HL-60/S4 treated with phorbol 12-myristate 13-acetate at 8.2 ng/mL for 4 days and 3 days (cell line): ENCODE data around the gene ANLN.

ENCODE experiments used
- in situ Hi-C: fragments of 300-500 bp; cut with MboI; formaldehyde crosslinking; loops from 2 replicates; pipeline ENCODE4 v1.15.0; 2022; ENCODE audit warnings: low sequenced_read_pairs

The ANLN gene

GRCh38 chr7:36407636-36408550, 18.2 kb downstream of the ANLN start:
- in situ Hi-C loops = no loop called here

GRCh38 chr7:36408589-36408988, 18.9 kb downstream of the ANLN start:
- in situ Hi-C loops = no loop called here

GRCh38 chr7:36409180-36409579, 19.5 kb downstream of the ANLN start:
- in situ Hi-C loops = no loop called here

- in situ Hi-C loops = no loop called here
These were observed 25.5 kb downstream of the ANLN start for GRCh38 chr7:36415144-36415543.

- in situ Hi-C loops = no loop called here
These were observed 26.6 kb downstream of the ANLN start for GRCh38 chr7:36416251-36416650.

GRCh38 chr7:36420307-36420706, 30.6 kb downstream of the ANLN start:
- in situ Hi-C loops = no loop called here

GRCh38 chr7:36422072-36422471, 32.4 kb downstream of the ANLN start:
- in situ Hi-C loops = no loop called here

GRCh38 chr7:36423633-36424032, 34.0 kb downstream of the ANLN start:
- in situ Hi-C loops = no loop called here

- in situ Hi-C loops = no loop called here
These were observed 40.5 kb downstream of the ANLN start for GRCh38 chr7:36430186-36430585.

- in situ Hi-C loops = no loop called here
These were observed 41.2 kb downstream of the ANLN start for GRCh38 chr7:36430881-36431280.

GRCh38 chr7:36438211-36438610, 48.5 kb downstream of the ANLN start:
- in situ Hi-C loops = no loop called here

GRCh38 chr7:36439624-36440023, 50.0 kb downstream of the ANLN start:
- in situ Hi-C loops = no loop called here

- in situ Hi-C loops = no loop called here
These were observed 51.2 kb downstream of the ANLN start for GRCh38 chr7:36440880-36441279.

GRCh38 chr7:36441344-36442022, 51.8 kb downstream of the ANLN start:
- in situ Hi-C loops = no loop called here

- in situ Hi-C loops = no loop called here
These were observed 59.2 kb downstream of the ANLN start for GRCh38 chr7:36448781-36449379.

- in situ Hi-C loops = no loop called here
These were observed 60.0 kb downstream of the ANLN start for GRCh38 chr7:36449685-36450084.

- in situ Hi-C loops = no loop called here
These were observed 64.1 kb downstream of the ANLN start for GRCh38 chr7:36453769-36454168.

GRCh38 chr7:36455646-36456045, 66.0 kb downstream of the ANLN start:
- in situ Hi-C loops = no loop called here

GRCh38 chr7:36456138-36456537, 66.5 kb downstream of the ANLN start:
- in situ Hi-C loops = no loop called here

GRCh38 chr7:36456548-36456947, 66.9 kb downstream of the ANLN start:
- in situ Hi-C loops = no loop called here

GRCh38 chr7:36459236-36459960, 69.7 kb downstream of the ANLN start:
- in situ Hi-C loops = no loop called here
